HEK293T (cell line): Measurements from ENCODE around the gene TSN.

ENCODE experiments used
- CTCF ChIA-PET: fragments of 350-600 bp; formaldehyde crosslinking; extraction: SDS; loops from one replicate; lab custom pipeline; 2021; ENCODE audit warnings: antibody characterized with exemption, inconsistent platforms; lab: Yijun Ruan, JAX
- POLR2A ChIA-PET: fragments of 350-600 bp; formaldehyde crosslinking; extraction: SDS; loops from one replicate; lab custom pipeline; 2020; ENCODE audit warnings: antibody characterized with exemption, inconsistent platforms; lab: Yijun Ruan, JAX
- DNase-seq: peaks from one replicate; pipeline ENCODE4 v3.0.0; 2012; ENCODE audit warnings: mixed read lengths; ENCODE audit errors: extremely low spot score
- ARNT ChIP-seq: fragments of 450-650 bp; IDR thresholded peaks from 2 replicates; pipeline ENCODE4 v1.6.1; 2017; ENCODE audit warnings: mild to moderate bottlenecking
- BHLHE40 ChIP-seq: fragments of 450-650 bp; IDR thresholded peaks from 2 replicates; pipeline ENCODE4 v1.6.1; 2016; ENCODE audit warnings: mild to moderate bottlenecking, moderate library complexity, borderline replicate concordance
- CTBP1 ChIP-seq: fragments of 450-650 bp; IDR thresholded peaks from 2 replicates; pipeline ENCODE4 v1.6.1; 2016; ENCODE audit warnings: borderline replicate concordance
- ELF4 ChIP-seq: fragments of 450-650 bp; IDR thresholded peaks from 2 replicates; pipeline ENCODE4 v1.6.1; 2017; ENCODE audit warnings: antibody characterized with exemption
- FOXA1 ChIP-seq: fragments of 450-650 bp; IDR thresholded peaks from 2 replicates; pipeline ENCODE4 v1.6.1; 2016; ENCODE audit warnings: mild to moderate bottlenecking
- FOXK2 ChIP-seq: fragments of 450-650 bp; IDR thresholded peaks from 2 replicates; pipeline ENCODE4 v1.6.1; 2016; ENCODE audit warnings: mild to moderate bottlenecking
- FOXM1 ChIP-seq: fragments of 450-650 bp; IDR thresholded peaks from 2 replicates; pipeline ENCODE4 v1.6.1; 2017; ENCODE audit warnings: mild to moderate bottlenecking, borderline replicate concordance
- HDGF ChIP-seq: fragments of 450-650 bp; IDR thresholded peaks from 2 replicates; pipeline ENCODE4 v1.6.1; 2017; ENCODE audit warnings: antibody characterized with exemption, borderline replicate concordance
- L3MBTL2 ChIP-seq: fragments of 450-650 bp; conservative IDR thresholded peaks from 2 replicates; pipeline ENCODE4 v1.6.1; 2016; ENCODE audit warnings: mild to moderate bottlenecking
- LEF1 ChIP-seq: fragments of 450-650 bp; IDR thresholded peaks from 2 replicates; pipeline ENCODE4 v1.6.1; 2017; ENCODE audit warnings: mild to moderate bottlenecking, borderline replicate concordance
- NFRKB ChIP-seq: fragments of 450-650 bp; IDR thresholded peaks from 2 replicates; pipeline ENCODE4 v1.6.1; 2016; ENCODE audit warnings: mild to moderate bottlenecking, moderate library complexity
- SP1 ChIP-seq: fragments of 450-650 bp; IDR thresholded peaks from 2 replicates; pipeline ENCODE4 v1.6.1; 2017
- SUZ12 ChIP-seq: fragments of 450-650 bp; IDR thresholded peaks from 2 replicates; pipeline ENCODE4 v1.6.1; 2016; ENCODE audit warnings: mild to moderate bottlenecking
- TARDBP ChIP-seq: fragments of 450-650 bp; IDR thresholded peaks from 2 replicates; pipeline ENCODE4 v1.6.1; 2016
- ZNF384 ChIP-seq: fragments of 450-650 bp; IDR thresholded peaks from 2 replicates; pipeline ENCODE4 v1.6.1; 2016
- TF ChIP-seq, protein P1 (sequence below): fragments of 450-650 bp; IDR thresholded peaks from 2 replicates; pipeline ENCODE4 v1.6.1; 2016

TSN gene

DNA sequence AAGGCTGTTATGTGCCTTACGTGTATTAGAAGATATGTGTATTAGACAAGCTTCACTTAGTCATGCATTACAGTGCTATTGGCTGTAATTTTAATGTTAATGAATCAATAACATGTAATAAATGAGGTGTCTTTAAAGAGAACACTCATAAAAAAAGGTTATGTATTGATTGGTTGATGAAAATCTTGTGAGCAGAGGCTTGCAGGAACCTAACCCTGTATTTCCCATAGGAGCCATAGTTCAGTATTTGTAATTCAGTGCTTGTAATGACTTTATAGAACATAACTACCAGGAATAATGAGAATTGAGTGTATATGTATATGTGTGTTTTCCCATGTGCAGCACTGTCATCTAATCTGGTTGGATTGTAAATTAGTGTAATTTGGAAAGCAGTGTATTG is 33.2 kb downstream of the TSN start:
- POLR2A ChIA-PET, result no interaction called here

DNA sequence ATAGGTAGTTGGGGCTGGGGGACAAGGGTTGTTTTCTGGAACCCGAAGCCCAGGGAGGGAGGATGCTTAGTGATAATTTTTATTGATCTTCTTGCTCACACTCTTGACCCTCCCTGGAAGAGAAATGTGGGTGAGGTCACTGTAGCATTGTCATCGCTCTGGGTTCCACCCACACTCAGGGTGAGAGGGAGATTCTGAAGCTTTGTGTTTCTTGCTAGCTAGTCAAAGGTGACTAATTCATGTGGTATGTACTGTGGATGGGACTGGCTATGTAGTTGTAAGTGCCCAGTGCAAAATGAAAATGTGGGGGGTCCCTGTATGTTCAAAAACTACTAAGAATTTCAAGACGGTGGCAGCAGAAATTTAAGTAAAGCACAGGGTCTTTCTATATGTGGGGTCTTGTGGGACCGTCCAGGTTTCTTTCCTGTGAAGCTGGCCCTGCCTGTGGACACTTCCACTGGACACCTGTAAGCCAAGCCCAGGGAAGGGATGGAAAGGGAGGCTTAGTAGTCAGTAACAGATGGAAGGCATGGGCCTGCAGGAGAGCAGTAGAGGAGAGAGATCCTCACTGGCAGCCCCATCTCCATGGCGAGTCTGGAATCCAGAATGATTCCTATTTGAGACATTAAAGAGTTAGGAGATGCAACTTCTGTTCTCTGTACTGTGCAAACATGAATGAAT is 35.0 kb downstream of the TSN start:
- POLR2A ChIA-PET, result no interaction called here
- CTCF ChIA-PET, result no interaction called here
- no peak for DNase-seq
- TF ChIP-seq TARDBP (no peak), FOXM1 (no peak), HDGF (no peak), SP1 (no peak), FOXK2 (no peak), SUZ12 (no peak), ZNF384 (no peak), FOXA1 (no peak), ELF4 (no peak), LEF1 (no peak)

More for the DNA sequence above, 33.2 kb downstream of the TSN start:
- DNase-seq, result no peak
- no peak for TF ChIP-seq CTBP1
- TF ChIP-seq, protein P1, sequence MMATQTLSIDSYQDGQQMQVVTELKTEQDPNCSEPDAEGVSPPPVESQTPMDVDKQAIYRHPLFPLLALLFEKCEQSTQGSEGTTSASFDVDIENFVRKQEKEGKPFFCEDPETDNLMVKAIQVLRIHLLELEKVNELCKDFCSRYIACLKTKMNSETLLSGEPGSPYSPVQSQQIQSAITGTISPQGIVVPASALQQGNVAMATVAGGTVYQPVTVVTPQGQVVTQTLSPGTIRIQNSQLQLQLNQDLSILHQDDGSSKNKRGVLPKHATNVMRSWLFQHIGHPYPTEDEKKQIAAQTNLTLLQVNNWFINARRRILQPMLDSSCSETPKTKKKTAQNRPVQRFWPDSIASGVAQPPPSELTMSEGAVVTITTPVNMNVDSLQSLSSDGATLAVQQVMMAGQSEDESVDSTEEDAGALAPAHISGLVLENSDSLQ, result no peak
- no peak for TF ChIP-seq SUZ12
- no peak for TF ChIP-seq TARDBP
- no peak for TF ChIP-seq FOXK2
- no peak for TF ChIP-seq HDGF
- CTCF ChIA-PET, result no interaction called here

DNA sequence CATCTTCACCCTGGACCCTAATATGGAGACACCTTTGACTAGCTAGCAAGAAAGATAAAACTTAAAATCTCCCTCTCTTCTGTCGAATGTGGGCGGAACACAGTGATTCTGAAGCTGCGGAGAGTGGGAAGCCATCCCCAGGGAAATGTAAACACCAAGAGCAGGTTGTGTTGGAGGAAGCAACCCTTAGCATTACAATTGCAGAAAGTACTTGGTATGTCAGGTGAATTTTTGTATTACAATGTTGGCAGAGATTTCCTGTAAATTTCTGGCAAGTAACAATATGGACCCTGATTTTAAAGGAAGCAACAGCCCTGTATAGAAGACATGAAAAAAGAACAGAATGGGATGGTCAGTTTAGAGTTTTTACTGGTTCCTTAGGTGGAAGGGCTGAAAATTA is 35.8 kb downstream of the TSN start:
- TF ChIP-seq FOXM1 (no peak), CTBP1 (no peak), ARNT (no peak), NFRKB (no peak), FOXA1 (no peak), SUZ12 (no peak), HDGF (no peak), TARDBP (no peak), LEF1 (no peak), L3MBTL2 (no peak), BHLHE40 (no peak), ZNF384 (no peak), SP1 (no peak), FOXK2 (no peak), ELF4 (no peak)
- TF ChIP-seq, protein P1, result no peak
- no peak for DNase-seq
- ChIA-PET CTCF (no interaction called here), POLR2A (interaction anchor here (1.5 kb wide), 1 partner anchor 261 kb away, joined by 3 read pairs; the partner anchor contains the start of gene RNU4ATAC)

DNA sequence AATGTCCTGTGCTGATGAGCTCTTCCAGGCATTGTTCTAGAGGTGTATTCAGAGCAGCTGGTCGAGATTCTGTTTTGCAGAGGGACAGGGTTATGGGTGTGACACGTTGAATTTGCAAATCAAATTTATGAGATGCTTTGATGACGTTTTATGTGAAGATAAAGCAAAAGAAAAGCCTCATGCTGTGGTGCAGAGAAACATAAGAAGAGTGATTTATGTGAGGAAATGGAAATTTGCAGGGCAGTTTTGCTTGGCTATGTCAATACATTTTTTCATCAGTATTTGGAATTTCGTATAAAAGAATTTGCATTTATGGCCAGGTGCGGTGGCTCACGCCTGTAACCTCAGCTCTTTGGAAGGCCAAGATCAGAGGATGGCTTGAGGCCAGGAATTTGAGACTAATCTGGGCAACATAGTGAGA is 36.4 kb downstream of the TSN start:
- no peak for TF ChIP-seq FOXA1
- TF ChIP-seq, protein P1, result peak; percentile 61
- CTCF ChIA-PET, result no interaction called here
- DNase-seq, result no peak
- POLR2A ChIA-PET, result interaction anchor here (1.5 kb wide), 1 partner anchor 261 kb away, joined by 3 read pairs; the partner anchor contains the start of gene RNU4ATAC

DNA sequence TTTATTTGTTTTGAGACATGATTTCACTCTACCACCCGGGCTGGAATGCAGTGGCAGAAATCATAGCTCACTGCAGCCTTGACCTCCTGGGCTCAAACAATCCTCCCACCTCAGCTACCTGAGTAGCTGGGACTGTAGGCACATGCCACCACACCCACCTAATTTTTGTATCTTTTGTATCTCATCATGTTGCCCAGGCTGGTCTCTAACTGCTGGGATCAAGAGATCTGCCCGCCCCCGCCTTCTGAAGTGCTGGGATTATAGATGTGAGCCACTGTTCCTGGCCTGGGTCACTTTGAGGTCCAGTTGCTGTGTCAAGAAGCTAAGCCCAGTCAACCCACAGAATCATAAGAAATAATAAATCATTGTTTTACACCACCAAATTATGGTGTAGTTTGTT is 38.4 kb downstream of the TSN start:
- ChIA-PET CTCF (no interaction called here), POLR2A (no interaction called here)
- TF ChIP-seq, protein P1, result no peak
- no peak for TF ChIP-seq ELF4
- TF ChIP-seq BHLHE40, result no peak
- no peak for TF ChIP-seq FOXA1
- no peak for TF ChIP-seq LEF1
- TF ChIP-seq CTBP1, result no peak
- DNase-seq, result no peak

DNA sequence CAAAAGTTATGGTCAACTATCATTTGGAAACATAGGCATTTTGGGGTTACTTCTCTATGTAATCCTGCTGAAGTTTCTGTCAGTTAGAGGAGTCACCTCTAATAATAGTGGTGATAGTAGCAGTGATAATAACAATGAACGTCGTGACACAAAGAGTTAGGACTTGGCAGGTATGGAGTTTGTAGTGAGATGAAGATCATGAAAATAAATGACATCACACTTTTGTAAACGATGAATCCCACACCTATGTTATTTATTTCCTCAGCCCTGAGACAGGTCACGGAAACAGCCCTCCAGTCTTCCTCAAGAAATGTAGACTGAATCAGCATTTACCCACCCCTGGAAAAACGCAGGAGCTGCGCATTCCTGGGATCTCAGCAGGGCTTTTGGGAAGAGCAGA is 38.8 kb downstream of the TSN start:
- TF ChIP-seq SUZ12 (no peak), CTBP1 (no peak), HDGF (no peak), BHLHE40 (no peak), FOXM1 (no peak), L3MBTL2 (no peak), NFRKB (no peak), LEF1 (no peak), ELF4 (no peak), SP1 (no peak), FOXK2 (no peak), TARDBP (no peak), ARNT (no peak), FOXA1 (no peak), ZNF384 (no peak)
- TF ChIP-seq, protein P1, result no peak
- CTCF ChIA-PET, result no interaction called here
- no peak for DNase-seq
- POLR2A ChIA-PET, result no interaction called here
